Transverse colon (tissue), 4 donors: ENCODE measurements around the gene ATE1.

Experiments
- EP300 ChIP-seq: sonication (generic); formaldehyde crosslinking; IDR thresholded peaks from one replicate; pipeline ENCODE4 v1.6.1; 2017; ENCODE audit warnings: antibody characterized with exemption, low read depth
- POLR2A ChIP-seq: fragments of 450-650 bp; IDR thresholded peaks from one replicate; pipeline ENCODE4 v1.6.1; 2016; ENCODE audit warnings: antibody characterized with exemption, mild to moderate bottlenecking, moderate library complexity
- POLR2AphosphoS5 ChIP-seq, 3 donors: sonication (generic); formaldehyde crosslinking; IDR thresholded peaks; one replicate each; pipeline ENCODE4 v1.6.1; 2016; ENCODE audit warnings: antibody characterized with exemption in 3 of 3
- TF ChIP-seq, protein P1 (sequence below), 5 experiments: fragments of 200-600 bp in 3 of 5; fragments of 450-650 bp in 2 of 5; sonication (generic) in 3 of 5; IDR thresholded peaks; 1 replicate in 2 of 5; 2 replicates in 3 of 5; pipeline ENCODE4 v1.5.1; 2016 to 2017; ENCODE audit warnings: antibody characterized with exemption in 5 of 5, inconsistent platforms in 3 of 5, mild to moderate bottlenecking in 2 of 5, moderate library complexity in 1 of 5

DNA sequence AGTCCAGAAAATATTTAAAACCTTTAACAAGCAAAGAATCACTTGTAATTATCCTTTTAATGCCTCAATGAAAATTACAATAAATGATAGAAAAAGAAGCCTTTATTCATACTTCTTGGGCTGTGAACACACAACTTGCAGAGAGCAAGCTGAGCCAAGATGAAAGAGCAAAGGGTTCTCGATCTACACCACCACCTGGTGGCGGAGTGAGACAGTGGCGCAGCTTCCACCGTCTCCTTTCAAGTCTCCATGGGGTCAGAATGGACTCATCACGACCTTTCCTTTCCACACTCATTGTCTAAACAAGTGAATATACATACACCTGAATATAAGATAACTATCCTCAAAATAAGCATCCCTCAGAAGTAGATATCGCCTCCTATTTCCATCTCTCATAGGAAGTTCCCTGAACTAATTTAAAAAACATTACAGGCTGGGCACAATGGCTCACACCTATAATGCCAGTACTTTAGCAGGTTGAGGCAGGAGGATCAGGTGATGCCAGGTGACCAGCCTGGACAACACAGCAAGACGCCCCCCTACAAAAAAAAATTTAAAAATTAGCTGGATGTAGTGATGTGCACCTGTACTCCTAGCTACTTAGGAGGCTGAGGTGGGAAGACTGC is 40.7 kb downstream of the ATE1 start:
- TF ChIP-seq, protein P1, sequence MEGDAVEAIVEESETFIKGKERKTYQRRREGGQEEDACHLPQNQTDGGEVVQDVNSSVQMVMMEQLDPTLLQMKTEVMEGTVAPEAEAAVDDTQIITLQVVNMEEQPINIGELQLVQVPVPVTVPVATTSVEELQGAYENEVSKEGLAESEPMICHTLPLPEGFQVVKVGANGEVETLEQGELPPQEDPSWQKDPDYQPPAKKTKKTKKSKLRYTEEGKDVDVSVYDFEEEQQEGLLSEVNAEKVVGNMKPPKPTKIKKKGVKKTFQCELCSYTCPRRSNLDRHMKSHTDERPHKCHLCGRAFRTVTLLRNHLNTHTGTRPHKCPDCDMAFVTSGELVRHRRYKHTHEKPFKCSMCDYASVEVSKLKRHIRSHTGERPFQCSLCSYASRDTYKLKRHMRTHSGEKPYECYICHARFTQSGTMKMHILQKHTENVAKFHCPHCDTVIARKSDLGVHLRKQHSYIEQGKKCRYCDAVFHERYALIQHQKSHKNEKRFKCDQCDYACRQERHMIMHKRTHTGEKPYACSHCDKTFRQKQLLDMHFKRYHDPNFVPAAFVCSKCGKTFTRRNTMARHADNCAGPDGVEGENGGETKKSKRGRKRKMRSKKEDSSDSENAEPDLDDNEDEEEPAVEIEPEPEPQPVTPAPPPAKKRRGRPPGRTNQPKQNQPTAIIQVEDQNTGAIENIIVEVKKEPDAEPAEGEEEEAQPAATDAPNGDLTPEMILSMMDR (IDR thresholded peaks at IDR 0.05), result peak; percentile 74 to 81 (median 76)
- TF ChIP-seq POLR2AphosphoS5 (IDR thresholded peaks at IDR 0.05) (no peak), EP300 (no peak), POLR2A (no peak)
